ENCODE results near the gene MLLT3.

DNA sequence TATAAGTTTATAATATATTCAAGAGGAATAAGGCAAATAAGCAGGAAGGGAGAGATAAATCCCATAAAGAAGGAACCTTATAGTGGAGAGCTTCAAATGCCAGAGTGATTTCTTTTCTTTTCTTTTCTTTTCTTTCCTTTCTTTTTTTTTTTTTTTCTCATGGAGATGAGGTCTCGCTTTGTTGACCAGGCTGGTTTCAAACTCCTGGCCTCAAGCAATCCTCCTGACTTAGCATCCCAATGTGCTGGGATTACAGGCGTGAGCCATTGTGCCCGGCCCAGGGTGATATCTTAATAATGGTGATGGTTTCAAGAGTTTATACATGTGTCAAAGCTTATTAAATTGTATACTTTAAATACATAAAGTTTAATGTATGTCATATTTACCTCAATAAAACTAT lies 42.2 kb upstream of the MLLT3 start:
- TF ChIP-seq POLR2A (IDR thresholded peaks at IDR 0.05; ENCODE audit: low read depth, low read length) (no peak), POLR2AphosphoS5 (IDR thresholded peaks at IDR 0.05; ENCODE audit: low read depth, low read length) (no peak), POU2F2 (IDR thresholded peaks at IDR 0.05; ENCODE audit: low read depth, low read length) (no peak), TAF1 (IDR thresholded peaks at IDR 0.05; ENCODE audit: low read depth, low read length) (no peak)
